Measurements from ENCODE around the gene CYS1. TPM values are rescaled to one million over a fixed set of nuclear protein-coding genes. Genes with fewer than 3 reads are reported as not detected.

The CYS1 gene, protein sequence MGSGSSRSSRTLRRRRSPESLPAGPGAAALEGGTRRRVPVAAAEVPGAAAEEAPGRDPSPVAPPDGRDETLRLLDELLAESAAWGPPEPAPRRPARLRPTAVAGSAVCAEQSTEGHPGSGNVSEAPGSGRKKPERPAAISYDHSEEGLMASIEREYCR
- not detected in 2 replicates for total RNA-seq (2022)
- Bru-seq, nascent RNA: percentile 10 among the genes with signal in this experiment
- BruChase-seq, experiment 1, labeled RNA remaining after a 6-hour chase: percentile 7 among the genes with signal in this experiment
- BruChase-seq, experiment 2, labeled RNA remaining after a 2-hour chase: percentile 13 among the genes with signal in this experiment
- long read RNA-seq: 0 reads

DNA sequence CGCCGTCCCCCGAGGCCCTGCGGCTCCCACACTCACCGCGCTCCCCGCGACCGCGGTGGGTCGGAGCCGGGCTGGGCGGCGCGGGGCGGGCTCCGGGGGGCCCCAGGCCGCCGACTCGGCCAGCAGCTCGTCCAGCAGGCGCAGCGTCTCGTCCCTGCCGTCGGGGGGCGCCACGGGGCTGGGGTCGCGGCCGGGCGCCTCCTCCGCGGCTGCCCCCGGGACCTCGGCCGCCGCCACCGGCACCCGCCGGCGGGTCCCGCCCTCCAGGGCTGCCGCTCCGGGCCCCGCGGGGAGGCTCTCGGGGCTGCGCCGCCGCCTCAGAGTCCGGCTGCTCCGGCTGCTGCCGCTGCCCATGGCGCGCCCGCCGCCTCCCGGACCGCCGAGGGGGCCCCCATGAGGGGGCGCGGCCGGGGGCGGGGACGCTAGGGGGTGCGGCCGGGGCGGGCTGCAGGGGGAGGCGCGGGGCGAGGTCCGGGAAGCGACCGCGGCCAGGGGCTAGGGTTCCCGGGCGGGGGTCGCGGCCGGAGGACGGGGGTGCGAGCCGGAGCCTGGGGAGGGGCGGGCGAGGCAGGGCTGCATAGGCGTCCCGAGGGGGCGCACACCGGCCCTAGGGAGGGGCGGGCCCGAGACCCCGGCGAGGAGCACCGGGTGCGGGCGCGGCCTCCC is at the start of gene CYS1:
CYS1 (minus strand) TSS at position 542 of the 666 bp plus-strand sequence; CDS start at position 354, 188 bp downstream.
- BruUV-seq (replicated peaks): no TSS peak
- Mint-ChIP-seq H3K27me3 (ENCODE audit: insufficient read depth, unreplicated experiment) (peaks cover 89% of the 10 kb centered on the region), H3K36me3 (ENCODE audit: insufficient read depth, unreplicated experiment) (no peaks in the 10 kb centered on the region), H3K4me3 (ENCODE audit: unreplicated experiment) (peak within 1 kb of the TSS; percentile 62), H3K27ac (ENCODE audit: low read depth, unreplicated experiment) (no peak within 1 kb of the TSS), H3K9me3 (ENCODE audit: unreplicated experiment) (no peaks in the 10 kb centered on the region), H3K4me1 (ENCODE audit: insufficient read depth, unreplicated experiment) (no peaks in the 10 kb centered on the region)
- POLR2A ChIA-PET: no interaction called here
- intact Hi-C loops (cut with micrococcal nuclease): loop anchor here (5.0 kb wide), 1 partner anchor 222 kb away; the partner anchor contains the start of gene HPCAL1
- TF ChIP-seq, protein P1, sequence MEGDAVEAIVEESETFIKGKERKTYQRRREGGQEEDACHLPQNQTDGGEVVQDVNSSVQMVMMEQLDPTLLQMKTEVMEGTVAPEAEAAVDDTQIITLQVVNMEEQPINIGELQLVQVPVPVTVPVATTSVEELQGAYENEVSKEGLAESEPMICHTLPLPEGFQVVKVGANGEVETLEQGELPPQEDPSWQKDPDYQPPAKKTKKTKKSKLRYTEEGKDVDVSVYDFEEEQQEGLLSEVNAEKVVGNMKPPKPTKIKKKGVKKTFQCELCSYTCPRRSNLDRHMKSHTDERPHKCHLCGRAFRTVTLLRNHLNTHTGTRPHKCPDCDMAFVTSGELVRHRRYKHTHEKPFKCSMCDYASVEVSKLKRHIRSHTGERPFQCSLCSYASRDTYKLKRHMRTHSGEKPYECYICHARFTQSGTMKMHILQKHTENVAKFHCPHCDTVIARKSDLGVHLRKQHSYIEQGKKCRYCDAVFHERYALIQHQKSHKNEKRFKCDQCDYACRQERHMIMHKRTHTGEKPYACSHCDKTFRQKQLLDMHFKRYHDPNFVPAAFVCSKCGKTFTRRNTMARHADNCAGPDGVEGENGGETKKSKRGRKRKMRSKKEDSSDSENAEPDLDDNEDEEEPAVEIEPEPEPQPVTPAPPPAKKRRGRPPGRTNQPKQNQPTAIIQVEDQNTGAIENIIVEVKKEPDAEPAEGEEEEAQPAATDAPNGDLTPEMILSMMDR (IDR thresholded peaks at IDR 0.05; ENCODE audit: unreplicated experiment): no peak
- CTCF ChIA-PET: interaction anchor here (1.0 to 2.0 kb wide), 3 partner anchors 15 to 355 kb away, joined by 4 to 10 read pairs (median 6); no protein-coding TSS in a partner anchor
- no peak for DNase-seq (ENCODE audit: unreplicated experiment)

DNA sequence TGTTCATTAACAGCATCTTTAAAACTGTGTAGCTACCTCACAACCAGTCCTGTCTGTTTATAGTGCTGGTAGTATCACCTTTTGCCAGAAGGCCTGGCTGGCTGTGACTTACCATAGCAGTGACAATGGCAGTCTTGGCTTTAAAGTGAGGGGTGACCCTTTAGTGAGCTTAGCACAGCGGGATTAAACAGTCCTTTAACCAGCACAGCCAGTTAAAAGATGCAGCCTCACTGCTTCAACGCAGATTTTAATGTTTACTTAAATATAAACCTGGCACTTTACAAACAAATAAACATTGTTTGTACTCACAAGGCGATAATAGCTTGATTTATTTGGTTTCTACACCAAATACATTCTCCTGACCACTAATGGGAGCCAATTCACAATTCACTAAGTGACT is 49.3 kb upstream of the CYS1 start:
- POLR2A ChIA-PET: interaction anchor here (1.4 kb wide), 1 partner anchor 279 kb away, joined by 6 read pairs; no protein-coding TSS in a partner anchor

DNA sequence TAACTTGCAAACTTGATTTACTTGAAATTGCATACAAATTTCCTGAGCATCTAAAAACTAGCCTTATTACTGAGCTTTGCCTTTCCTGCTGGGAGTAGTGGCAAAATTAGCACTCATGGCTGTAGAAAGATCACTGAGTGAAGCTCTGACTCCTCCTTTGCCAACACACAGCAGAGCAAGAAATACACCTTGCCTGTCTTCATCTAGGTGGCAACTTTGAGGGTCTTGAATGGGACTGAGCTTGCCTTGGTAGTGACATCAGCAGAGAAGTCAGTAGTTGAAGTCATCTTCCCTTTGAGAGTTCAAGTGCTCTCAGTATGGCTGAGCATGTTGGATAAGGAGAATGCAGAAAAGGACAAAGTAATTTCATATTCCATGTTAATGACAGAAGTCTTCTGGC is 48.2 kb upstream of the CYS1 start:
- TF ChIP-seq, protein P1 (IDR thresholded peaks at IDR 0.05; ENCODE audit: unreplicated experiment): no peak
- ChIA-PET POLR2A (interaction anchor here (6.0 kb wide), 1 partner anchor 280 kb away, joined by 58 read pairs; no protein-coding TSS in a partner anchor), CTCF (interaction anchor here (1.1 to 4.2 kb wide), 5 partner anchors 14 to 311 kb away, joined by 3 to 37 read pairs (median 5); no protein-coding TSS in a partner anchor)
- Mint-ChIP-seq H3K36me3 (ENCODE audit: insufficient read depth, unreplicated experiment) (peaks cover 36% of the 10 kb centered on the region), H3K4me1 (ENCODE audit: insufficient read depth, unreplicated experiment) (peaks cover 31% of the 10 kb centered on the region), H3K9me3 (ENCODE audit: unreplicated experiment) (no peaks in the 10 kb centered on the region), H3K27me3 (ENCODE audit: insufficient read depth, unreplicated experiment) (no peaks in the 10 kb centered on the region), H3K4me3 (ENCODE audit: unreplicated experiment) (no peak overlapping the region), H3K27ac (ENCODE audit: low read depth, unreplicated experiment) (peak overlapping the region; percentile 36)
- no peak for DNase-seq (ENCODE audit: unreplicated experiment)
- BruUV-seq (replicated peaks): no TSS peak
- intact Hi-C loops (cut with micrococcal nuclease): no loop called here

More for the DNA sequence above, 49.3 kb upstream of the CYS1 start:
- DNase-seq (ENCODE audit: unreplicated experiment): no peak
- no TSS peak for BruUV-seq (replicated peaks)
- H3K27ac Mint-ChIP-seq (ENCODE audit: low read depth, unreplicated experiment): peak overlapping the region; percentile 36
- no peaks in the 10 kb centered on the region for H3K9me3 Mint-ChIP-seq (ENCODE audit: unreplicated experiment)
- no peaks in the 10 kb centered on the region for H3K27me3 Mint-ChIP-seq (ENCODE audit: insufficient read depth, unreplicated experiment)
- H3K4me3 Mint-ChIP-seq (ENCODE audit: unreplicated experiment): no peak overlapping the region
- TF ChIP-seq, protein P1 (IDR thresholded peaks at IDR 0.05; ENCODE audit: unreplicated experiment): no peak
- peaks cover 26% of the 10 kb centered on the region for H3K4me1 Mint-ChIP-seq (ENCODE audit: insufficient read depth, unreplicated experiment)
- intact Hi-C loops (cut with micrococcal nuclease): no loop called here
- peaks cover 36% of the 10 kb centered on the region for H3K36me3 Mint-ChIP-seq (ENCODE audit: insufficient read depth, unreplicated experiment)
- CTCF ChIA-PET: interaction anchor here (1.3 to 4.2 kb wide), 5 partner anchors 11 to 306 kb away, joined by 3 to 37 read pairs (median 6); no protein-coding TSS in a partner anchor

DNA sequence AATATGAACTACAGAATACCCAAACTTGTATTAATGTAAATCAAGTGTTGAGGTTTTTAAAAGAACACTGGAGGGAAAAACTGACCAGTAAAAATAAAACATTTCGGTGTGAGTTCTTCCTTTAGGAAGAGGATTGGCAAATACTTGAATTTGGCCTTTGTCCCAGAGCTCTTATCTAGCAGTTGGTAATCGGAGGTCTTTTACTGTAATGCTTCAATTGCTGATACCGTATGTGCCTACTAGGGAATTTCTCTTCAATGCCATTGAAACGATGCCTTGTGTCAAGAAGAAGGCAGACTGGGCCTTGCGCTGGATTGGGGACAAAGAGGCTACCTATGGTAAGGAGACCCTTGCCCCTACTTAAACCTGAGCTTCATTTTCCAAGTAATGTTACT is 46.4 kb upstream of the CYS1 start:
- TF ChIP-seq, protein P1 (IDR thresholded peaks at IDR 0.05; ENCODE audit: unreplicated experiment): no peak
- Mint-ChIP-seq H3K36me3 (ENCODE audit: insufficient read depth, unreplicated experiment) (peaks cover 32% of the 10 kb centered on the region), H3K4me1 (ENCODE audit: insufficient read depth, unreplicated experiment) (peaks cover 28% of the 10 kb centered on the region), H3K4me3 (ENCODE audit: unreplicated experiment) (no peak overlapping the region), H3K9me3 (ENCODE audit: unreplicated experiment) (no peaks in the 10 kb centered on the region), H3K27ac (ENCODE audit: low read depth, unreplicated experiment) (no peak overlapping the region), H3K27me3 (ENCODE audit: insufficient read depth, unreplicated experiment) (no peaks in the 10 kb centered on the region)
- POLR2A ChIA-PET: interaction anchor here (0.7 to 6.0 kb wide), 4 partner anchors 11 to 307 kb away, joined by 3 to 58 read pairs (median 14); partner anchors contain the start of gene HPCAL1
- no peak for DNase-seq (ENCODE audit: unreplicated experiment)
- CTCF ChIA-PET: interaction anchor here (3.8 to 5.1 kb wide), 4 partner anchors 9 to 308 kb away, joined by 18 to 126 read pairs (median 60); no protein-coding TSS in a partner anchor
- intact Hi-C loops (cut with micrococcal nuclease): no loop called here
- BruUV-seq (replicated peaks): no TSS peak
